Brain microvascular endothelial cell (primary cell): Measurements from ENCODE around the gene TTLL10.

Experiments used
- DNase-seq: peaks from one replicate; pipeline ENCODE4 v3.0.0-alpha.2; 2020
- H3K27ac ChIP-seq: fragments of 250-450 bp; sonication (Bioruptor Pico); 2 replicates; pipeline ENCODE4 v1.5.1; 2020; ENCODE audit warnings: mild to moderate bottlenecking, moderate library complexity
- H3K27me3 ChIP-seq: fragments of 250-450 bp; sonication (Bioruptor Pico); replicated peaks from 2 replicates; pipeline ENCODE4 v1.5.1; 2020; ENCODE audit warnings: mild to moderate bottlenecking
- H3K36me3 ChIP-seq: fragments of 250-450 bp; sonication (Bioruptor Pico); replicated peaks from 2 replicates; pipeline ENCODE4 v1.5.1; 2020; ENCODE audit warnings: mild to moderate bottlenecking
- H3K4me3 ChIP-seq: 2 replicates; pipeline ENCODE4 v1.5.1; 2011; ENCODE audit warnings: low read depth, mild to moderate bottlenecking, control low read depth, low read length, moderate library complexity
- in situ Hi-C: cut with HindIII; loops from 2 replicates; pipeline ENCODE4 v1.10.0; 2017; ENCODE audit warnings: low sequenced_read_pairs, low pct_ligation_motif_present
- TF ChIP-seq, protein P1 (sequence below): IDR thresholded peaks from 2 replicates; pipeline ENCODE4 v1.5.1; 2011; ENCODE audit warnings: low read depth, mild to moderate bottlenecking, moderate library complexity, low read length, control low read depth, inconsistent platforms; ENCODE audit errors: missing control alignments

Gene TTLL10

GRCh38 chr1:1246577-1247340 lies 73.1 kb downstream of the TTLL10 start, which contains the start of gene C1QTNF12:
Gene C1QTNF12, minus strand, starts transcription at chr1:1246722. Its CDS starts 32 bp downstream, at chr1:1246690.
- H3K27me3 ChIP-seq = no peaks in the 10 kb centered on the region
- in situ Hi-C loops = no loop called here
- TF ChIP-seq, protein P1, sequence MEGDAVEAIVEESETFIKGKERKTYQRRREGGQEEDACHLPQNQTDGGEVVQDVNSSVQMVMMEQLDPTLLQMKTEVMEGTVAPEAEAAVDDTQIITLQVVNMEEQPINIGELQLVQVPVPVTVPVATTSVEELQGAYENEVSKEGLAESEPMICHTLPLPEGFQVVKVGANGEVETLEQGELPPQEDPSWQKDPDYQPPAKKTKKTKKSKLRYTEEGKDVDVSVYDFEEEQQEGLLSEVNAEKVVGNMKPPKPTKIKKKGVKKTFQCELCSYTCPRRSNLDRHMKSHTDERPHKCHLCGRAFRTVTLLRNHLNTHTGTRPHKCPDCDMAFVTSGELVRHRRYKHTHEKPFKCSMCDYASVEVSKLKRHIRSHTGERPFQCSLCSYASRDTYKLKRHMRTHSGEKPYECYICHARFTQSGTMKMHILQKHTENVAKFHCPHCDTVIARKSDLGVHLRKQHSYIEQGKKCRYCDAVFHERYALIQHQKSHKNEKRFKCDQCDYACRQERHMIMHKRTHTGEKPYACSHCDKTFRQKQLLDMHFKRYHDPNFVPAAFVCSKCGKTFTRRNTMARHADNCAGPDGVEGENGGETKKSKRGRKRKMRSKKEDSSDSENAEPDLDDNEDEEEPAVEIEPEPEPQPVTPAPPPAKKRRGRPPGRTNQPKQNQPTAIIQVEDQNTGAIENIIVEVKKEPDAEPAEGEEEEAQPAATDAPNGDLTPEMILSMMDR = no peak
- H3K36me3 ChIP-seq = no peaks in the 10 kb centered on the region
- no peak for DNase-seq
- H3K27ac ChIP-seq = no peak within 1 kb of the TSS
- no peak within 1 kb of the TSS for H3K4me3 ChIP-seq

- DNase-seq = no peak
- no peak overlapping the region for H3K27ac ChIP-seq
- in situ Hi-C loops = no loop called here
- H3K27me3 ChIP-seq = no peaks in the 10 kb centered on the region
- H3K4me3 ChIP-seq = no peak overlapping the region
- no peaks in the 10 kb centered on the region for H3K36me3 ChIP-seq
- TF ChIP-seq, protein P1 = no peak
Observed at GRCh38 chr1:1247341-1247913, 73.7 kb downstream of the TTLL10 start.
